ENCODE data around the gene STX7. TPM values are rescaled to one million over a fixed set of nuclear protein-coding genes. Genes with fewer than 3 reads are reported as not detected.
"Not testable (repeated sequence)": the region's sequence is repeated elsewhere in the genome, so short reads cannot be mapped to it uniquely, and the experiment has no call there.

STX7 gene, protein sequence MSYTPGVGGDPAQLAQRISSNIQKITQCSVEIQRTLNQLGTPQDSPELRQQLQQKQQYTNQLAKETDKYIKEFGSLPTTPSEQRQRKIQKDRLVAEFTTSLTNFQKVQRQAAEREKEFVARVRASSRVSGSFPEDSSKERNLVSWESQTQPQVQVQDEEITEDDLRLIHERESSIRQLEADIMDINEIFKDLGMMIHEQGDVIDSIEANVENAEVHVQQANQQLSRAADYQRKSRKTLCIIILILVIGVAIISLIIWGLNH
- total RNA-seq = 10 to 100 TPM; 36.6 to 41.7 TPM
- 38.2 TPM for polyA plus RNA-seq (2013, experiment 1 of 2)
- 34.5 TPM for polyA plus RNA-seq (2013, experiment 2 of 2)
- long read RNA-seq, experiment 1, full-length matches to known transcripts = 3 of 11 reads
- long read RNA-seq, experiment 1, partial matches to known transcripts = 3 of 11 reads
- long read RNA-seq, experiment 1, other reads (novel, unspliced or antisense) = 5 of 11 reads
- long read RNA-seq, experiment 2, full-length matches to known transcripts = 50 of 61 reads
- long read RNA-seq, experiment 2, partial matches to known transcripts = 4 of 61 reads
- long read RNA-seq, experiment 2, other reads (novel, unspliced or antisense) = 7 of 61 reads
- long read RNA-seq, experiment 3, full-length matches to known transcripts = 146 of 162 reads
- long read RNA-seq, experiment 3, partial matches to known transcripts = 8 of 162 reads
- long read RNA-seq, experiment 3, other reads (novel, unspliced or antisense) = 8 of 162 reads
- long read RNA-seq, experiment 4, full-length matches to known transcripts = 50 of 82 reads
- long read RNA-seq, experiment 4, partial matches to known transcripts = 0 of 82 reads
- long read RNA-seq, experiment 4, other reads (novel, unspliced or antisense) = 32 of 82 reads

DNA sequence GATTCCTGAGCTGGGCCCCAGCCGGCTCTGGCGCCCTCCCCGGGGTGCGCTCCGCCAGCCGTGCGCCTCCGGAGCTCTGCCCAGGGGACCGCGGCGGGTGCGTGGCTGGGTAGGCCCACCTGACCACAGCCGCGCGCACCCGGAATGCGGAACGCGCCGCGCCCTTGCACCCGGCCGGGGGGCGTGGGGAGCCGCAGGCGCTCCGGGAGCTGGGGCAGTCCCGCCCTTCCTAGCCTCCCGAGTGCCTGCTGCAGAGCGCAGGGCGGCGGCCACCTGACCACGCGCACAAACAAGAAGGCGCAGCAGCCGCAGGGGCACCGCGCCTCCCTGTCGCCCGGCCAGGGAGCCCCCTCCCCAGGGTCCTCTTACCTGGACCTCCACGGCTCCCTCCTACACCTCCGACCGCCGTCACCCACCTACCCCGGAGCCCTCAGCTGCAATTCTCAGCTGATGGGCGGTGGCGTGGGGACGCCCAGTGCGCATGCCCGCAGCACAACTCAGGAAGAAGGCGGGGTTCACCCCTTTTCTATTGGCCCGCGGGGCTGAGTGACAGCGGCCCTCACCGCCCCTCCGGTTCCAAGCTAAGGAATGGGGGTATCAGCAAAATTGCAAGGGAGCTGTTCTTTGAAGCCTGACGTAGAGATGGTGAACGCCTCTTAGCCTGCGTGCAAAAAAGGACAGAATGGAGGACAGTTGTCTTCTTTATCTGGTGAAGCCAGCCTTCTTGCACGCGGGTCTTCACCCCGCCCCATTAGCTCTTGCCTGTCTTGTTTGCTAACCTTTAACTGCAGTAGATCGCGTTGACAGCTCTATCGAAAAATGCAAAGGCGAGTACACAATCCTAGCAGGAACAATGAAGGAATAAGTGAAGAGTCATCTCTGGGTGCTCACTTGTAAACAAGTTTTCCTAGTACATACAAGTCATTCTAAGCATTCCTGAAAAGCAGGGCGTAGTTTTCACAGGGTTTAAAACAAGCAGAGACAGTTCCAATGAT is at the start of gene STX7:
TSS of gene STX7 (minus strand) at position 479 of the 995 bp plus-strand sequence. CDS start 9,586 bp downstream, outside the sequence.
- Mint-ChIP-seq H3K27ac (peak within 1 kb of the TSS; percentile 91), H3K4me3 (peak within 1 kb of the TSS; percentile 86), H3K36me3 (ENCODE audit: low read depth) (no peaks in the 10 kb centered on the region), H3K27me3 (ENCODE audit: insufficient read depth) (peaks cover 30% of the 10 kb centered on the region), H3K4me1 (peaks cover 19% of the 10 kb centered on the region), H3K9me3 (no peaks in the 10 kb centered on the region)
- Histone ChIP-seq H3K9me3 (ENCODE audit: control insufficient read depth, low read length) (no peaks in the 10 kb centered on the region), H3K4me1 (ENCODE audit: control insufficient read depth, insufficient read depth, low read length) (peaks cover 3% of the 10 kb centered on the region), H3K36me3 (ENCODE audit: control insufficient read depth, insufficient read depth, low read length) (no peaks in the 10 kb centered on the region), H3K4me3 (ENCODE audit: low read length) (peak within 1 kb of the TSS; percentile 96), H3K27ac (ENCODE audit: low read depth, low read length) (no peak within 1 kb of the TSS), H3K27me3 (ENCODE audit: control insufficient read depth, insufficient read depth, low read length, poor library complexity, severe bottlenecking) (peaks cover 27% of the 10 kb centered on the region), H3K9ac (ENCODE audit: extremely low read depth, low read length, poor library complexity, severe bottlenecking) (peak within 1 kb of the TSS; percentile 78)
- TF ChIP-seq, protein P1, sequence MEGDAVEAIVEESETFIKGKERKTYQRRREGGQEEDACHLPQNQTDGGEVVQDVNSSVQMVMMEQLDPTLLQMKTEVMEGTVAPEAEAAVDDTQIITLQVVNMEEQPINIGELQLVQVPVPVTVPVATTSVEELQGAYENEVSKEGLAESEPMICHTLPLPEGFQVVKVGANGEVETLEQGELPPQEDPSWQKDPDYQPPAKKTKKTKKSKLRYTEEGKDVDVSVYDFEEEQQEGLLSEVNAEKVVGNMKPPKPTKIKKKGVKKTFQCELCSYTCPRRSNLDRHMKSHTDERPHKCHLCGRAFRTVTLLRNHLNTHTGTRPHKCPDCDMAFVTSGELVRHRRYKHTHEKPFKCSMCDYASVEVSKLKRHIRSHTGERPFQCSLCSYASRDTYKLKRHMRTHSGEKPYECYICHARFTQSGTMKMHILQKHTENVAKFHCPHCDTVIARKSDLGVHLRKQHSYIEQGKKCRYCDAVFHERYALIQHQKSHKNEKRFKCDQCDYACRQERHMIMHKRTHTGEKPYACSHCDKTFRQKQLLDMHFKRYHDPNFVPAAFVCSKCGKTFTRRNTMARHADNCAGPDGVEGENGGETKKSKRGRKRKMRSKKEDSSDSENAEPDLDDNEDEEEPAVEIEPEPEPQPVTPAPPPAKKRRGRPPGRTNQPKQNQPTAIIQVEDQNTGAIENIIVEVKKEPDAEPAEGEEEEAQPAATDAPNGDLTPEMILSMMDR (conservative IDR thresholded peaks at IDR 0.05) = no peak
- 1% methylated on average over 23 to 67 of the region's 67 CpGs for WGBS, 2 experiments (ENCODE audit: insufficient coverage in 1 of 2, insufficient read length in 1 of 2)
- DNase-seq = peak; percentile 96

DNA sequence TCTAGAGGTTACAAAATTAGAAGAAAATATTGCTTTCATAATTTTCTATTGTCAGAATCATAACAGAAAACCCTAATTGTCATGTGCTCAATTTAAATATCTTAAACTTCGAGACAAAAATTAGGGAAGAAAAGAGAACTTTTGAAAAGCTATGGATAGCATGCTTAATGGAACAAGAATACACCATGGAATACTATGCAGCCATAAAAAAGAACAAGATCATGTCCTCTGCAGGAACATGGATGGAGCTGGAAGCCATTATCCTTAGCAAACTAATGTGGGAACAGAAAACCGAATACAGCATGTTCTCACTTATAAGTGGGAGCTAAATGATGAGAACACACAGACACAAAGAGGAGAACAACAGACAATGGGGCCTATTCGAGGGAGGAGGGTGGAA is 47.2 kb upstream of the STX7 start:
- H3K4me3 Mint-ChIP-seq; H3K4me3 ChIP-seq (ENCODE audit: low read length); H3K4me1 ChIP-seq (ENCODE audit: control insufficient read depth, insufficient read depth, low read length); H3K27ac ChIP-seq (ENCODE audit: low read depth, low read length); H3K4me1 Mint-ChIP-seq; H3K27ac Mint-ChIP-seq; H3K27me3 ChIP-seq (ENCODE audit: control insufficient read depth, insufficient read depth, low read length, poor library complexity, severe bottlenecking); H3K9ac ChIP-seq (ENCODE audit: extremely low read depth, low read length, poor library complexity, severe bottlenecking); H3K36me3 ChIP-seq (ENCODE audit: control insufficient read depth, insufficient read depth, low read length); H3K9me3 Mint-ChIP-seq; H3K9me3 ChIP-seq (ENCODE audit: control insufficient read depth, low read length); H3K27me3 Mint-ChIP-seq (ENCODE audit: insufficient read depth); H3K36me3 Mint-ChIP-seq (ENCODE audit: low read depth); DNase-seq: not testable (repeated sequence)
- 85 to 90% methylated on average over 3 of the region's 3 CpGs for WGBS, 2 experiments (ENCODE audit: insufficient coverage in 1 of 2, insufficient read length in 1 of 2)

DNA sequence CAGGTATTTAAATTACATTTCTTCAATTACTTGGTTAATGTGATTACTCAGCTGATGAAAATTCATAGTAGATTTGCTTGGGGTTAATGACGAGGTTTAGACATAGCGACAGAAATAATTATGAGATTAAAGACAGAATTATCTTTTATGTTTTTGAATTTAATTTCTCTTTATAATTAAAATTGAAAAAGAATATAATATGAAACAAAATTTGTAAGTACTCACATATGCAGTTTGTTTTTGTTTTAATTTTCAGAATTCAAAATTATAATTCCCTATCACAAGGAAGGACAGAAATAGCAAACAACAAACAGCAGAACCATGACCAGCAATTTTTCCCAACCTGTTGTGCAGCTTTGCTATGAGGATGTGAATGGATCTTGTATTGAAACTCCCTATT is 39.5 kb upstream of the STX7 start, which contains the start of gene TAAR8:
TSS of gene TAAR8 (plus strand) at position 301 of the 400 bp plus-strand sequence. CDS start at position 322, 21 bp downstream.
- 100% methylated on average over 1 of the region's 2 CpGs; no CpG with 5 or more reads in 1 of the 2 experiments for WGBS, 2 experiments (ENCODE audit: insufficient coverage in 1 of 2, insufficient read length in 1 of 2)

More for the DNA sequence above, 39.5 kb upstream of the STX7 start, which contains the start of gene TAAR8:
- TF ChIP-seq, protein P1 (conservative IDR thresholded peaks at IDR 0.05) = no peak
- H3K4me3 Mint-ChIP-seq = no peak within 1 kb of the TSS
- DNase-seq = no peak
- H3K4me3 ChIP-seq (ENCODE audit: low read length) = no peak within 1 kb of the TSS
- H3K4me1 ChIP-seq (ENCODE audit: control insufficient read depth, insufficient read depth, low read length) = no peaks in the 10 kb centered on the region
- H3K27ac Mint-ChIP-seq = no peak within 1 kb of the TSS
- peaks cover 7% of the 10 kb centered on the region for H3K4me1 Mint-ChIP-seq
- no peaks in the 10 kb centered on the region for H3K36me3 ChIP-seq (ENCODE audit: control insufficient read depth, insufficient read depth, low read length)
- no peaks in the 10 kb centered on the region for H3K9me3 ChIP-seq (ENCODE audit: control insufficient read depth, low read length)
- peaks cover 45% of the 10 kb centered on the region for H3K27me3 Mint-ChIP-seq (ENCODE audit: insufficient read depth)
- no peaks in the 10 kb centered on the region for H3K9me3 Mint-ChIP-seq
- H3K36me3 Mint-ChIP-seq (ENCODE audit: low read depth) = no peaks in the 10 kb centered on the region
- H3K27ac ChIP-seq (ENCODE audit: low read depth, low read length) = no peak within 1 kb of the TSS
- peaks cover 55% of the 10 kb centered on the region for H3K27me3 ChIP-seq (ENCODE audit: control insufficient read depth, insufficient read depth, low read length, poor library complexity, severe bottlenecking)
- H3K9ac ChIP-seq (ENCODE audit: extremely low read depth, low read length, poor library complexity, severe bottlenecking) = no peak within 1 kb of the TSS
